IPS-11a (cell line): Measurements from ENCODE around the gene TEX47.

Experiments
- H3K4me3 ChIP-seq: one replicate; pipeline ENCODE4 v1.5.1; 2013; ENCODE audit warnings: low read depth, low read length, control low read depth

Gene TEX47

GRCh38 chr7:88795553-88795952 lies at the start of gene TEX47:
TSS of gene TEX47 (minus strand) at chr7:88795737. CDS start at chr7:88794942, 795 bp downstream.
- no peak within 1 kb of the TSS for H3K4me3 ChIP-seq

DNA sequence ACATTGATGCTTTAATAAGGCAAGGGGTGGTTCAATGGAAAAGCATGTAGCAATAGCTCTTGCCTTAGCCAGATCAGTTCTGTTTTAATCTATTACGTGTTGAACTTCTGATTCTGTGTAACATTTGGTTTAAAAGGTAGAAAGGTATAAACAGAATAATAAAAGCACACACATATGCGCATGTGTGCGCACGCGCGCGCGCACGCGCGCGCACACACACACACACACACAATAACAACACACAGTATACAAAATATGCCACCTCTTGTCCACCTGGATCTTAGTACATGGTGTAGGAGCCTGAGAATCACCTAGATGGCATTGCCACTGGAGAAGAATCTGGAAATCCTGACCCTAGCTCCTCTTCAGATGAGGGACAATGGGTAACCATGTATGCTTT lies 49.6 kb upstream of the TEX47 start:
- H3K4me3 ChIP-seq, result no peak overlapping the region

GRCh38 chr7:88842201-88842600 lies 46.7 kb upstream of the TEX47 start:
- no peak overlapping the region for H3K4me3 ChIP-seq

- no peak overlapping the region for H3K4me3 ChIP-seq
These were observed 39.7 kb upstream of the TEX47 start for GRCh38 chr7:88835147-88835728.

GRCh38 chr7:88826222-88826621 lies 30.7 kb upstream of the TEX47 start:
- H3K4me3 ChIP-seq, result no peak overlapping the region

DNA sequence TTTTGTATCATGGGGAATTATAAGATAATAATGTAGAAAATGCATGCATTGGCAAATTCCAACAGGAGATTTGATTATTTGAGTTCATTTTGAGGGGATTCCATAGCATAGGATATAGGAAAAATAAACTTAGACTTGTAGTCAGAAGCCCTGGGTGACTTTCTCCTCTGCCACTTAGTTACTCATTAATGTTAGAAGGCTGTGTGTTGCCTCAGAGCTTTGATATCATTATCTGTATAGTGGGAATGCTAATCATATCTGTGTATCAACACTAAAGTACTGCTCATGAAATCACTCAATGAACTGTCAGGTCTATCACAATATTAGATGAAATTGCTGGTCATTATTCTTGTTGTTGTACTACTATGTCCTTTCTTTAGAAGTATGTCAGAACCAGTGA lies 23.0 kb upstream of the TEX47 start:
- no peak overlapping the region for H3K4me3 ChIP-seq

DNA sequence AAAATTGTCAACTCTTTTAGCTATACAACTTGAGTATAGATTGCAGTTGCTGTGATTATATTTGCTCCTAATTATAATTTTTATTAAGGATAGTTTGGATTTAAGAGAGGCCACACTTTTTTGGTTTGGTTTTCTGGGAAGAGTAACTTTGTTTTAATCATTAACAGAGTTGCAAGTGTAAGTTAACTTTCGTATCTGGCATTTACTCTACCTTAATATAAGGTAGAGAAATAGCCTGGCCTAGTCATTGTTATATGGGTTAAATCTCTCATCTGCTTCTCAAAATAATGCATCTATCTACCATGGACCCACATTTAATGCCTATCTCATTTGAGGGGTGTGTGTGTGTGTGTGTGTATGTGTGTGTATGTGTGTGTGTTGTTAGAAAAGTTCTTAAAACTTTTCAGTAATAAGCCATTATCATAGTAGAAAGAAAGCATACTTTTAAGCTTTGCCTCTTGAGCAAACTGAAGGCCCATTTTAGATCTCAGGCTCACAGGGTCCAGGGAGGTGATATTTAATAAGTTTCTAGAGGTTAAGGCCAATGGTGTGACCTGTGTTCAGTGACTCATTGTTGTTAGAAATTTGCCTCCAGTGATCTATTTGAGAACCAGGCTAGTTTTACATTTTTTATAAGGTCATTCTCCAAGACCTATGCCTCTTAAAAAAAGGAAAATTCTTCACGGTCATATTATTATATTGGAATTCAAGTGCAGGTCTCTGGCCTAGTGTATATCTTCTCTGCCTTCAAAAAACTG lies 10.9 kb upstream of the TEX47 start:
- no peak overlapping the region for H3K4me3 ChIP-seq

- H3K4me3 ChIP-seq, result no peak overlapping the region
These were observed 5.5 kb upstream of the TEX47 start for GRCh38 chr7:88801046-88801445.

DNA sequence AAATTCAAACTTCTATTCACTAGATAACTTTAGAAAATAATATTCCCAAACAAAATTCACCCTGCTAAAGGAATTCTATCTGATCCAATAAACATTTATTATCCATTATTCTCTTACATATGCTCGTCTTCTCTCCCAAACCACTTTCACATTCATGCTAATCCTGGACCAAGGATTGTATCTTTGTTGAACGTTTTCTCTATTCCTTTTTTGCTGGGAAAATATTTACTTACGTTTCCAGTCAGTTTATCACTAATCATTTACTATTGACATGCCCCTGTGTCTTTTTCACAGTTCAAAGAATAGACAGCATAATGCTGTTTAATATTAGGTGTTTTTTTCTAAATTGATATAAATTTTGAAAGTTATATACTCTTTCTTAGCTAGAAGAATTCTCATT lies 3.2 kb downstream of the TEX47 start:
- no peak overlapping the region for H3K4me3 ChIP-seq

- no peak overlapping the region for H3K4me3 ChIP-seq
These were observed 3.6 kb downstream of the TEX47 start for GRCh38 chr7:88791891-88792290.

DNA sequence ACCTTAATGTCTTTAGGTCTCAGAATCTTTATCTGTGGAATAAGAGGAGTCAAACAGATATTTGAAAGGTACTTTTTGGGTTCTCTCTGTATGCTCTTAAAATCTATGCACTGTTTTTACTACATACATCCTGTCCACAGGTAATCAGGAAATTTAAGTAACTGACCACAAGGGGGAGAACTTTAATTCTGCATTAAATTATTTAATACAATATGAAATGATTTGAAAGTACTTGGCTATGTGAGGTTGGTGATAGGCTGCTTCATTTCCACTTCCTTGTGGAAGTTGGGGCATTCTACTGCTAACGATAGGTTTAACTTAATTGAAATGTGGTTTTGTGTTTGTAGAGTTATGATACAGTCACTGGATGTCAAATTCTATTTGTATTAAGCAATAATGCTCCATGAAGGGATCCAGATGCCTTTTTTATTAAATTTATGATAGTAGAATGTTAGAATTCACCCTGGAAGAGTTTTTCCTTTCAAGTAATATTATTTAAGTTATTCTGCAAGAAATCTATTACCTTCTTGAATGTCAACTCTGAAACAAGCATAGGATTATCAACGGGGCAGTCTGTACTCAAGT lies 6.0 kb downstream of the TEX47 start:
- H3K4me3 ChIP-seq, result no peak overlapping the region

DNA sequence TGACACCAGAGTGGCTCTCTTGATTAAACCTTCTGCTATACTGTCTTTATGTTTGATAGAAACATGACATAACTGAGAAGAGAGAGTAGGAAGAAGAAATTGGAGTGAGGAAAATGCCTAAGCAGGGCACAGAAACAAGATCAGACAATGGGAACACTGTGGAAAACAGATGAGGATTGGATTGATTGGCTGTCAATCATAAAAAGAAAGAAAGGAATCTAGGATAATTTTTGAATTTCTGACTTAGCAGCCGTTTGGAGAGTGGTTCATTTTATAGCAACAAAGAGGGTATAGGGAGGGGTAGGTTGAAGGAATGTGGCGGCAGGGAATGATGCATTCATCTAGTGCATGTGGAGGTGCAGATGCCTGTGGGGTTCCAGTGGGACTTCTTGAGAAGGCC lies 7.8 kb downstream of the TEX47 start:
- H3K4me3 ChIP-seq, result no peak overlapping the region

DNA sequence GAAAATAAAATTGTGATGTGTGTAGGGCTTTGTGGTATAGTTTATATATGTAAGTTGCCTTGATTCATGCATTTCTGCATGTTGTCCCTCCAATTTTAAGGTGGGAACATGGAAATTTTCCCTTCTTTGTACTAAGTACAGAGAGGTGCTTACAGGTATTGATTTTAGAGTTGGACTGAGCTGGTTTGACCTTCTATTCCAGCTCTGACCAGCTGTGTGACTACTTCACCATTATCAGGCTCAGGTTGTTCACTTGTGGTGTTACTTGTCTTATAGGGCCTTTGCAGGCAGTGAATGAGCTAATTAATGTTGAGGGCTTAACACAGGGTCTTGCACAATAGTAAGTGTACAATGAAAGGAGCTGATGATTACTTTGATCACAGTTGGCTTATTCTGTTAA lies 19.7 kb downstream of the TEX47 start:
- no peak overlapping the region for H3K4me3 ChIP-seq

DNA sequence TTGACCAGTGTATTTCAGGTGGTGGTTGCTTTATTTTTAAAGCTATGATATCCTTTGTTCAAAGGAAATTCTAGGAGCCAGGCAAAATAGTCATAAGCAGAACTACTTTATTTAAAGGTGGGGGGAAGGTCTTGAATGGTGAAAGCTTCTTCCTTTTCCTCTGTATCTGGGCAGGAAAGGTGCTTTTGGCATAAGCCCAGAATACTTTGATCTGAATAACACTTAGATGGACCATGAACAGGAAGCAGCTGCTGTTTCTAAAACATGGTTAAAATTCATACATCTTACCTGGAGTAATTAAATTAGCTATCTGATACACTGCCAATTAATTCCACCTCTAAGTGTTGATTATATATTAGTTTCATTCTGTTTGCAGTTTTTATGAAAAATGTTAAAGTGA lies 22.8 kb downstream of the TEX47 start:
- H3K4me3 ChIP-seq, result no peak overlapping the region

GRCh38 chr7:88771417-88771816 lies 24.1 kb downstream of the TEX47 start:
- H3K4me3 ChIP-seq, result no peak overlapping the region

DNA sequence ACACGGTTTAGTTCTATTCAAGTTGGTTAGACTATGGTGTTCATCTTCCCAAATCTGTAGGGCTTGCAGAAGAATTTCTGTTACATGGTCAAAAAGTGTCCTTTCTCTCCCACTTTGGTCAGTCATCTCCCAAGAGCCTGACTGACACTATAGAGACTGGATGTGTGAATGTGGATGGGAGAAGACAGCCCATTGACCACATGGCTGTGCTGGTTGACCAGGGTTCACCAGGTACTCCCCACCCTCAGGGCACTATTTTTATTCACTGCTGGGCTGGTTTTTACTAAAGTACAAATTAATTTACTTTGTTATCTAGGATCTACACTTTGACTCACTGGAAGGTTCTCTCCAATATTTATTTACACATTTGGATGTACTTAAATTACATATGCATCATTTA lies 33.8 kb downstream of the TEX47 start:
- no peak overlapping the region for H3K4me3 ChIP-seq

DNA sequence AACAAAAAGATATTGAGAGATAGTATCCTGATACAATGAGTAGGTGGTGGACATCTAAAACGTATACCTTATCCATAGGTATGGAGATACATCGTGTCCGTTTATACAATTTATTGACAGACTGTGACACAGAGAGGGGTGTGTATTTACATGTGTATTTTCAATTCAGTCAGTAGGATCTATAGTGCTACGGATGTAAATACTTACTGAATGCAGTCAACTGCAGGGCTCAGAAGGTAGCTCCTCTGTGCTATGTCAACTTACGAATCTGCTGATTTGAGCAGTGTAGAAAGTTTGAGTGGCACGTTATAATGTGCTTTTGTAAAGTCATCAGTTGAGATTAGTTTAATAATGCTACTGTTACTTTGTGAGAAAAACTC lies 35.4 kb downstream of the TEX47 start:
- H3K4me3 ChIP-seq, result peak overlapping the region; percentile 30

DNA sequence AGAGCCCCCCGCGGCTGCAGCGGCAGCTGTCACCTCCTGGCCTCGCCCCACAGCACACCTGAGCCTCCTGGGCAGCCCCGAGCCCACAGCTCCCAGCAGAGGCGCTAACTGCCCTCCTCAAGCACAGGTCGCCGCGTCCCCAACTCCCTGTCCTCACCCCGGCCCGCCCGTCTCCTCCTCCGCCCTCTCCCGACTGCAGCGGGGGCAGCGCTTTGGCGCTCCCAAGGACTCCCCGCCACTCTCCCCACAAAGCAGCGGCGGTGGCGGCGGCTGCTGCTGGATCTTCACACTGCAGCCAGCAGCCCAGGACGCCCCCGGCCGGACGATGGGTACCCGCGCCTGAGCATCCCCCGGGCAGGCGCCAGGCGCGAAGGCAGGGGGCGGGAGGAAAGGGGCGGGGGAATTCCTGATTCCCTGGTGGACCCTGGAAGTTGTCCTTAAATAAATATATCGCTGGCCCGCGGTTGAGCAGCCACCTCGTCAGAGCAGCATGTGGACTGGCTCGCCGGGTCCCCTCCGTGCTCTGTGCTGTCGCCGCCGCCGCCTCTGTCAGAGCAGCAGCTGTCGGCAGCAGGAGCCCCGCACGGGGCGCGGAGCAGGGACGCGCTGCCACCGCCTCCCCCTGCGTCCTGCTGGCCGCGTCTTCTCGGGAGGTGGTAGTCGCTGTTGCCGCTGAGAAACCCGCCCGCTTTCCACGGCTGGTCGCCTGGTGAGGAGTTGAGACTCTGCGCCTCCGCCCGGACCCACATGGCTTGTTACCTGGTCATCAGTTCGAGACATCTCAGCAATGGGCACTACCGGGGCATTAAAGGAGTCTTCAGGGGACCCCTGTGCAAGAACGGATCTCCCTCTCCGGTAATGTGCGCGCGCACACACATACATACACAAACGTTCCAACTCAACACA lies 36.1 kb downstream of the TEX47 start, which contains the start of gene ZNF804B:
TSS of gene ZNF804B (plus strand) at position 471 of the 906 bp plus-strand sequence. CDS start at position 748, 277 bp downstream.
- H3K4me3 ChIP-seq, result peak within 1 kb of the TSS; percentile 36

- peak overlapping the region; percentile 36 for H3K4me3 ChIP-seq
These were observed 36.9 kb downstream of the TEX47 start for GRCh38 chr7:88758381-88759229.

- H3K4me3 ChIP-seq, result no peak overlapping the region
These were observed 38.2 kb downstream of the TEX47 start for GRCh38 chr7:88757371-88757770.
